NB4 (cell line): Measurements from ENCODE around the gene TNFRSF6B.

Experiments
- CTCF ChIP-seq: IDR thresholded peaks from one replicate; pipeline ENCODE4 v1.5.1; 2012; ENCODE audit warnings: low read depth, low read length
- MAX ChIP-seq: IDR thresholded peaks from 2 replicates; pipeline ENCODE4 v1.6.1; 2011; ENCODE audit warnings: low read depth, low read length
- MYC ChIP-seq: IDR thresholded peaks from 2 replicates; pipeline ENCODE4 v1.6.1; 2011; ENCODE audit warnings: low read depth, low read length
- POLR2A ChIP-seq: IDR thresholded peaks from 2 replicates; pipeline ENCODE4 v1.6.1; 2011; ENCODE audit warnings: mild to moderate bottlenecking; ENCODE audit not compliant: insufficient read length; ENCODE audit errors: extremely low read depth

- TF ChIP-seq CTCF (no peak), POLR2A (no peak), MAX (no peak), MYC (no peak)
These were observed 33.0 kb upstream of the TNFRSF6B start for GRCh38 chr20:63663332-63664066.
